ENCODE data around the gene ACTN2.
"Not testable (repeated sequence)": the region's sequence is repeated elsewhere in the genome, so short reads cannot be mapped to it uniquely, and the experiment has no call there.

The ACTN2 gene

GRCh38 chr1:236685917-236686814 is at the start of gene ACTN2:
Gene ACTN2 (plus strand): TSS chr1:236686499. CDS start chr1:236686674, 175 bp downstream.
- peak; percentile 34 for DNase-seq (ENCODE audit: low read depth, low spot score)

- no peak for DNase-seq (ENCODE audit: low read depth, low spot score)
Measured at GRCh38 chr1:236638945-236639344, 47.4 kb upstream of the ACTN2 start.

- no peak for DNase-seq (ENCODE audit: low read depth, low spot score)
Measured at GRCh38 chr1:236639686-236640085, 46.6 kb upstream of the ACTN2 start.

GRCh38 chr1:236642763-236643162 is 43.5 kb upstream of the ACTN2 start:
- no peak for DNase-seq (ENCODE audit: low read depth, low spot score)

- no peak for DNase-seq (ENCODE audit: low read depth, low spot score)
Measured at GRCh38 chr1:236645016-236645680, 41.2 kb upstream of the ACTN2 start.

- no peak for DNase-seq (ENCODE audit: low read depth, low spot score)
Measured at GRCh38 chr1:236654511-236654910, 31.8 kb upstream of the ACTN2 start.

GRCh38 chr1:236654957-236655356 is 31.3 kb upstream of the ACTN2 start:
- DNase-seq (ENCODE audit: low read depth, low spot score) = no peak

GRCh38 chr1:236657398-236657797 is 28.9 kb upstream of the ACTN2 start:
- DNase-seq (ENCODE audit: low read depth, low spot score) = no peak

- DNase-seq (ENCODE audit: low read depth, low spot score) = no peak
Measured at GRCh38 chr1:236659792-236660587, 26.3 kb upstream of the ACTN2 start.

- no peak for DNase-seq (ENCODE audit: low read depth, low spot score)
Measured at GRCh38 chr1:236663934-236664333, 22.4 kb upstream of the ACTN2 start.

GRCh38 chr1:236668909-236669308 is 17.4 kb upstream of the ACTN2 start:
- DNase-seq (ENCODE audit: low read depth, low spot score) = not testable (repeated sequence)

GRCh38 chr1:236670060-236670459 is 16.2 kb upstream of the ACTN2 start:
- DNase-seq (ENCODE audit: low read depth, low spot score) = no peak

GRCh38 chr1:236673289-236673919 is 12.9 kb upstream of the ACTN2 start:
- DNase-seq (ENCODE audit: low read depth, low spot score) = no peak

GRCh38 chr1:236677641-236678235 is 8.6 kb upstream of the ACTN2 start:
- no peak for DNase-seq (ENCODE audit: low read depth, low spot score)

- DNase-seq (ENCODE audit: low read depth, low spot score) = no peak
Measured at GRCh38 chr1:236681219-236681618, 5.1 kb upstream of the ACTN2 start.

- no peak for DNase-seq (ENCODE audit: low read depth, low spot score)
Measured at GRCh38 chr1:236685205-236685916, 938 bp upstream of the ACTN2 start.

GRCh38 chr1:236686815-236687160 is 489 bp downstream of the ACTN2 start:
- DNase-seq (ENCODE audit: low read depth, low spot score) = no peak

- DNase-seq (ENCODE audit: low read depth, low spot score) = peak; percentile 12
Measured at GRCh38 chr1:236687273-236687672, 974 bp downstream of the ACTN2 start.

- DNase-seq (ENCODE audit: low read depth, low spot score) = no peak
Measured at GRCh38 chr1:236688705-236689104, 2.4 kb downstream of the ACTN2 start.

GRCh38 chr1:236689713-236690569 is 3.6 kb downstream of the ACTN2 start:
- DNase-seq (ENCODE audit: low read depth, low spot score) = no peak
